H54 (cell line): Measurements from ENCODE around the gene PNRC1.
"Not testable (repeated sequence)": the region's sequence is repeated elsewhere in the genome, so short reads cannot be mapped to it uniquely, and the experiment has no call there.

Experiments used
- DNase-seq: peaks from one replicate; pipeline ENCODE4 v3.0.0; 2011; ENCODE audit warnings: low spot score, mixed read lengths; ENCODE audit not compliant: insufficient read length
- FAIRE-seq: peaks from 3 replicates; lab custom pipeline; 2011; peaks lifted over from hg19 to GRCh38; lab: Jason Lieb, UNC
- POLR2A ChIP-seq: IDR thresholded peaks from 2 replicates; pipeline ENCODE4 v1.6.1; 2011; ENCODE audit warnings: low read depth, mild to moderate bottlenecking, low read length

PNRC1 gene

GRCh38 chr6:89100114-89100513 is 19.6 kb downstream of the PNRC1 start:
- FAIRE-seq: no peak
- TF ChIP-seq POLR2A: no peak
- no peak for DNase-seq

- no peak for FAIRE-seq
- TF ChIP-seq POLR2A: no peak
- DNase-seq: no peak
Measured at GRCh38 chr6:89110284-89110683, 29.7 kb downstream of the PNRC1 start.

GRCh38 chr6:89111933-89112332 is 31.4 kb downstream of the PNRC1 start:
- no peak for FAIRE-seq
- no peak for TF ChIP-seq POLR2A

GRCh38 chr6:89116702-89117101 is 36.2 kb downstream of the PNRC1 start:
- no peak for TF ChIP-seq POLR2A
- DNase-seq (no peak), FAIRE-seq (no peak)

More at GRCh38 chr6:89111933-89112332, 31.4 kb downstream of the PNRC1 start:
- DNase-seq: no peak

- no peak for TF ChIP-seq POLR2A
- DNase-seq: peak; percentile 29
- peak; percentile 11 for FAIRE-seq
Measured at GRCh38 chr6:89117211-89118108, 36.9 kb downstream of the PNRC1 start, which contains the start of gene SRSF12. SRSF12 (minus strand) TSS chr6:89118071; CDS start chr6:89117887, 184 bp downstream.

- FAIRE-seq (no peak), DNase-seq (no peak)
- TF ChIP-seq POLR2A: no peak
Measured at GRCh38 chr6:89118931-89119330, 38.4 kb downstream of the PNRC1 start.

- DNase-seq: no peak
- FAIRE-seq: no peak
- no peak for TF ChIP-seq POLR2A
Measured at GRCh38 chr6:89120371-89120770, 39.8 kb downstream of the PNRC1 start.

GRCh38 chr6:89121934-89122333 is 41.4 kb downstream of the PNRC1 start:
- no peak for DNase-seq
- TF ChIP-seq POLR2A: no peak
- FAIRE-seq: no peak

GRCh38 chr6:89122625-89123024 is 42.1 kb downstream of the PNRC1 start:
- no peak for DNase-seq

GRCh38 chr6:89128256-89128671 is 47.7 kb downstream of the PNRC1 start:
- DNase-seq, FAIRE-seq: not testable (repeated sequence)

More at GRCh38 chr6:89122625-89123024, 42.1 kb downstream of the PNRC1 start:
- FAIRE-seq: peak; percentile 81
- no peak for TF ChIP-seq POLR2A

- FAIRE-seq (no peak), DNase-seq (no peak)
- TF ChIP-seq POLR2A: no peak
Measured at GRCh38 chr6:89131599-89131998, 51.0 kb downstream of the PNRC1 start.

- TF ChIP-seq POLR2A: no peak
- FAIRE-seq (no peak), DNase-seq (no peak)
Measured at GRCh38 chr6:89132057-89132456, 51.5 kb downstream of the PNRC1 start.

- DNase-seq (no peak), FAIRE-seq (no peak)
- no peak for TF ChIP-seq POLR2A
Measured at GRCh38 chr6:89133981-89134380, 53.4 kb downstream of the PNRC1 start.

- no peak for TF ChIP-seq POLR2A
- FAIRE-seq: no peak
- no peak for DNase-seq
Measured at GRCh38 chr6:89134723-89135122, 54.2 kb downstream of the PNRC1 start.
